Osteoblast (primary cell): ENCODE measurements around the gene BCOR. TPM values are rescaled to one million over a fixed set of nuclear protein-coding genes. Genes with fewer than 3 reads are reported as not detected.

Source experiments
- DNase-seq: peaks from one replicate; pipeline ENCODE4 v3.0.0; 2011; ENCODE audit warnings: low spot score, mixed read lengths; ENCODE audit not compliant: insufficient read length; ENCODE audit errors: missing footprints
- H2AFZ ChIP-seq: 2 replicates; pipeline ENCODE4 v1.6.0; 2011; ENCODE audit warnings: mild to moderate bottlenecking, low read length
- H3K27ac ChIP-seq: 2 replicates; pipeline ENCODE4 v1.5.1; 2011; ENCODE audit warnings: mild to moderate bottlenecking, low read depth, low read length, moderate library complexity
- H3K27me3 ChIP-seq: 2 replicates; pipeline ENCODE4 v1.6.0; 2012; ENCODE audit warnings: mild to moderate bottlenecking, control low read depth, inconsistent platforms, low read length, moderate library complexity; ENCODE audit not compliant: insufficient read depth
- H3K36me3 ChIP-seq: 2 replicates; pipeline ENCODE4 v1.5.1; 2011; ENCODE audit warnings: mild to moderate bottlenecking, low read length, control low read depth, moderate library complexity; ENCODE audit not compliant: insufficient read depth
- H3K4me1 ChIP-seq: 2 replicates; pipeline ENCODE4 v1.5.1; 2011; ENCODE audit warnings: mild to moderate bottlenecking, low read length, control low read depth, moderate library complexity; ENCODE audit not compliant: insufficient read depth
- H3K4me2 ChIP-seq: 2 replicates; pipeline ENCODE4 v1.6.0; 2011; ENCODE audit warnings: mild to moderate bottlenecking, low read length; ENCODE audit not compliant: insufficient read depth
- H3K4me3 ChIP-seq: fragments of 200-600 bp; sonication (generic); 3 replicates; pipeline ENCODE4 v1.5.1; 2012; ENCODE audit warnings: mild to moderate bottlenecking, low read length, inconsistent platforms; ENCODE audit not compliant: insufficient read depth
- H3K79me2 ChIP-seq: 2 replicates; pipeline ENCODE4 v1.6.0; 2012; ENCODE audit warnings: mild to moderate bottlenecking, low read length, control low read depth, inconsistent platforms; ENCODE audit not compliant: insufficient read depth
- H3K9me3 ChIP-seq: 2 replicates; pipeline ENCODE4 v1.5.1; 2011; ENCODE audit warnings: low read depth, low read length, control low read depth
- H4K20me1 ChIP-seq: 2 replicates; pipeline ENCODE4 v1.6.0; 2012; ENCODE audit warnings: mild to moderate bottlenecking, low read length, control low read depth; ENCODE audit not compliant: insufficient read depth
- CTCF ChIP-seq: IDR thresholded peaks from 2 replicates; pipeline ENCODE4 v1.5.1; 2011; ENCODE audit warnings: mild to moderate bottlenecking, low read depth, low read length, moderate library complexity; ENCODE audit errors: extremely low read depth
- total RNA-seq: library from RNA; depleted of rRNA; stranded (reverse); fragments of >200 nt; gene quantifications from 2 replicates; pipeline ENCODE4 v1.2.3, GENCODE V29; 2012

The BCOR gene
- total RNA-seq, 1 donor, result 14.8 TPM

GRCh38 chrX:40131654-40132337, 34.0 kb upstream of the BCOR start:
- no peaks in the 10 kb centered on the region for H3K79me2 ChIP-seq
- H3K4me1 ChIP-seq, result peaks cover 13% of the 10 kb centered on the region
- no peak for TF ChIP-seq CTCF
- H3K4me3 ChIP-seq, result no peak overlapping the region
- no peak for DNase-seq
- H2AFZ ChIP-seq, result no peak overlapping the region
- no peaks in the 10 kb centered on the region for H4K20me1 ChIP-seq
- H3K27ac ChIP-seq, result peak overlapping the region; percentile 82
- H3K9me3 ChIP-seq, result no peaks in the 10 kb centered on the region
- H3K27me3 ChIP-seq, result no peaks in the 10 kb centered on the region
- no peaks in the 10 kb centered on the region for H3K36me3 ChIP-seq
- H3K4me2 ChIP-seq, result no peak overlapping the region

GRCh38 chrX:40130207-40130606, 32.4 kb upstream of the BCOR start:
- no peaks in the 10 kb centered on the region for H3K36me3 ChIP-seq
- no peaks in the 10 kb centered on the region for H3K79me2 ChIP-seq
- no peak overlapping the region for H3K4me3 ChIP-seq
- no peaks in the 10 kb centered on the region for H3K27me3 ChIP-seq
- no peak overlapping the region for H2AFZ ChIP-seq
- no peak for TF ChIP-seq CTCF
- peaks cover 13% of the 10 kb centered on the region for H3K4me1 ChIP-seq
- no peak overlapping the region for H3K27ac ChIP-seq
- peak; percentile 93 for DNase-seq
- no peaks in the 10 kb centered on the region for H3K9me3 ChIP-seq
- H4K20me1 ChIP-seq, result no peaks in the 10 kb centered on the region
- no peak overlapping the region for H3K4me2 ChIP-seq

GRCh38 chrX:40127052-40127451, 29.3 kb upstream of the BCOR start:
- H3K27ac ChIP-seq, result no peak overlapping the region
- no peak for TF ChIP-seq CTCF
- peaks cover 9% of the 10 kb centered on the region for H3K4me1 ChIP-seq
- H3K27me3 ChIP-seq, result no peaks in the 10 kb centered on the region
- no peak overlapping the region for H3K4me3 ChIP-seq
- H2AFZ ChIP-seq, result no peak overlapping the region
- H3K4me2 ChIP-seq, result no peak overlapping the region
- H3K36me3 ChIP-seq, result no peaks in the 10 kb centered on the region
- no peaks in the 10 kb centered on the region for H3K9me3 ChIP-seq
- no peaks in the 10 kb centered on the region for H3K79me2 ChIP-seq
- H4K20me1 ChIP-seq, result no peaks in the 10 kb centered on the region
- DNase-seq, result peak; percentile 65

GRCh38 chrX:40122487-40122886, 24.7 kb upstream of the BCOR start:
- Histone ChIP-seq H2AFZ (no peak overlapping the region), H3K4me3 (no peak overlapping the region), H3K27me3 (no peaks in the 10 kb centered on the region), H3K9me3 (no peaks in the 10 kb centered on the region), H4K20me1 (no peaks in the 10 kb centered on the region), H3K27ac (no peak overlapping the region), H3K79me2 (no peaks in the 10 kb centered on the region), H3K4me2 (no peak overlapping the region), H3K36me3 (no peaks in the 10 kb centered on the region), H3K4me1 (no peaks in the 10 kb centered on the region)
- no peak for DNase-seq
- TF ChIP-seq CTCF, result no peak
